ENCODE data around the gene TOE1. TPM values are rescaled to one million over a fixed set of nuclear protein-coding genes. Genes with fewer than 3 reads are reported as not detected.

TOE1 gene
- total RNA-seq, 1 experiment from 2014 or later, result 31.2 TPM

- H2BK12ac ChIP-seq (ENCODE audit: insufficient read length, low read depth, low read length), result no peak overlapping the region
- H2BK5ac ChIP-seq (ENCODE audit: insufficient read length, low read length), result no peak overlapping the region
- H3K4me1 ChIP-seq (ENCODE audit: insufficient read depth, low read length), result no peaks in the 10 kb centered on the region
- H3K9ac ChIP-seq (ENCODE audit: extremely low read depth, insufficient read length, low read length), result no peak overlapping the region
- H3K9me3 ChIP-seq (ENCODE audit: control insufficient read depth, low read depth, low read length), result no peaks in the 10 kb centered on the region
- H3K4me2 ChIP-seq (ENCODE audit: insufficient read depth, insufficient read length, low read length), result no peak overlapping the region
- no peak overlapping the region for H2AFZ ChIP-seq (ENCODE audit: low read length)
- no peaks in the 10 kb centered on the region for H3K27me3 ChIP-seq (ENCODE audit: insufficient read depth, low read length)
- no peaks in the 10 kb centered on the region for H4K20me1 ChIP-seq (ENCODE audit: control insufficient read depth, insufficient read depth, insufficient read length)
- Mint-ChIP-seq H3K27me3 (ENCODE audit: low read depth) (no peaks in the 10 kb centered on the region), H3K4me1 (no peaks in the 10 kb centered on the region), H3K27ac (no peak overlapping the region), H3K36me3 (ENCODE audit: insufficient read depth in 1 of 3, low read depth in 3 of 3) (no peaks in the 10 kb centered on the region), H3K9me3 (no peaks in the 10 kb centered on the region), H3K4me3 (no peak overlapping the region)
- no peak overlapping the region for H2AK5ac ChIP-seq (ENCODE audit: insufficient read length, low read length)
- H2BK120ac ChIP-seq (ENCODE audit: low read depth, low read length, poor library complexity, severe bottlenecking), result no peak overlapping the region
- H2BK20ac ChIP-seq (ENCODE audit: low read depth, low read length, poor library complexity, severe bottlenecking), result no peak overlapping the region
- no peak overlapping the region for H3K23ac ChIP-seq (ENCODE audit: insufficient read length, low read depth, low read length)
- no peak overlapping the region for H3K4ac ChIP-seq (ENCODE audit: low read depth, low read length)
- no peak for TF ChIP-seq CTCF (conservative IDR thresholded peaks at IDR 0.05)
- H3T11ph ChIP-seq (ENCODE audit: low read length), result no peak overlapping the region
- H3K79me1 ChIP-seq (ENCODE audit: insufficient read depth, low read depth, low read length, poor library complexity, severe bottlenecking), result no peaks in the 10 kb centered on the region
- no peak overlapping the region for H4K8ac ChIP-seq (replicated peaks; ENCODE audit: insufficient read length, low read depth, low read length)
- H3K79me2 ChIP-seq (ENCODE audit: insufficient read depth, low read length), result no peaks in the 10 kb centered on the region
- no peak overlapping the region for H3K14ac ChIP-seq (ENCODE audit: insufficient read depth, low read length)
- no peak overlapping the region for H4K91ac ChIP-seq (ENCODE audit: insufficient read length, low read depth, low read length)
- no peak overlapping the region for H2BK15ac ChIP-seq (ENCODE audit: low read depth, low read length)
- DNase-seq, result no peak
- H3K23me2 ChIP-seq (ENCODE audit: insufficient read length, low read depth, low read length, poor library complexity, severe bottlenecking), result no peaks in the 10 kb centered on the region
- no peak overlapping the region for H3K18ac ChIP-seq (ENCODE audit: insufficient read length, low read depth, low read length)
- no peak overlapping the region for H3K56ac ChIP-seq (ENCODE audit: insufficient read length, low read depth, low read length)
- no peak overlapping the region for H4K5ac ChIP-seq (ENCODE audit: insufficient read length, low read depth, low read length)
- H3K27ac ChIP-seq (ENCODE audit: insufficient read length, low read depth, low read length), result no peak overlapping the region
Observed at GRCh38 chr1:45370575-45370974, 30.6 kb downstream of the TOE1 start.
